GM21619 (cell line): ENCODE measurements around the gene APBA3.

Experiments used
- ATAC-seq: cut with Tn5 transposase; IDR thresholded peaks from one replicate; pipeline ENCODE4 v1.9.1; 2021; ENCODE audit not compliant: unreplicated experiment

The APBA3 gene

GRCh38 chr19:3761382-3762129 lies at the start of gene APBA3:
TSS of gene APBA3 (minus strand) at chr19:3761692. CDS start at chr19:3760264, 1,428 bp downstream.
- ATAC-seq, result peak; percentile 38

GRCh38 chr19:3810708-3811355 lies 49.3 kb upstream of the APBA3 start:
- no peak for ATAC-seq

GRCh38 chr19:3809881-3810707 lies 48.6 kb upstream of the APBA3 start:
- no peak for ATAC-seq

- no peak for ATAC-seq
These were observed 47.1 kb upstream of the APBA3 start for GRCh38 chr19:3808420-3809143.

- no peak for ATAC-seq
These were observed 46.3 kb upstream of the APBA3 start for GRCh38 chr19:3807574-3808354.

- no peak for ATAC-seq
These were observed 45.6 kb upstream of the APBA3 start for GRCh38 chr19:3807131-3807480.

- no peak for ATAC-seq
These were observed 44.4 kb upstream of the APBA3 start for GRCh38 chr19:3805859-3806258.

- no peak for ATAC-seq
These were observed 42.9 kb upstream of the APBA3 start for GRCh38 chr19:3804429-3804828.

GRCh38 chr19:3803986-3804385 lies 42.5 kb upstream of the APBA3 start:
- no peak for ATAC-seq

GRCh38 chr19:3803114-3803888 lies 41.8 kb upstream of the APBA3 start:
- ATAC-seq, result no peak

GRCh38 chr19:3801412-3802096 lies 40.1 kb upstream of the APBA3 start:
- no peak for ATAC-seq

GRCh38 chr19:3800996-3801395 lies 39.5 kb upstream of the APBA3 start:
- ATAC-seq, result no peak

GRCh38 chr19:3798137-3798536 lies 36.6 kb upstream of the APBA3 start:
- ATAC-seq, result no peak

- no peak for ATAC-seq
These were observed 34.9 kb upstream of the APBA3 start for GRCh38 chr19:3796358-3796757.

GRCh38 chr19:3793799-3794198 lies 32.3 kb upstream of the APBA3 start:
- no peak for ATAC-seq

- no peak for ATAC-seq
These were observed 30.6 kb upstream of the APBA3 start for GRCh38 chr19:3792114-3792513.

GRCh38 chr19:3790941-3791340 lies 29.4 kb upstream of the APBA3 start:
- no peak for ATAC-seq

GRCh38 chr19:3790209-3790734 lies 28.8 kb upstream of the APBA3 start:
- ATAC-seq, result no peak
